C4-2B (cell line): Measurements from ENCODE around the gene FLYWCH1.

ENCODE experiments used
- CTCF ChIP-seq: fragments of 450-650 bp; conservative IDR thresholded peaks from 2 replicates; pipeline ENCODE4 v1.5.1; 2017; ENCODE audit warnings: mild to moderate bottlenecking
- ZFX ChIP-seq: fragments of 450-650 bp; IDR thresholded peaks from 2 replicates; pipeline ENCODE4 v1.6.1; 2017

GRCh38 chr16:2874032-2874911 is 37.5 kb upstream of the FLYWCH1 start:
- no peak; the same call in 1 of the 2 replicates for TF ChIP-seq CTCF
- no peak for TF ChIP-seq ZFX
